HepG2 (cell line): Measurements from ENCODE around the gene ZNF207. TPM values are rescaled to one million over a fixed set of nuclear protein-coding genes. Genes with fewer than 3 reads are reported as not detected.

Experiments
- CREBL2 ChIP-seq: sonication (generic); formaldehyde crosslinking; IDR thresholded peaks from 2 replicates; pipeline ENCODE4 v1.8.1; 2023; ENCODE audit warnings: missing genetic modification reagents, mild to moderate bottlenecking, borderline replicate concordance
- HDAC1 ChIP-seq: sonication (generic); formaldehyde crosslinking; IDR thresholded peaks from 2 replicates; pipeline ENCODE4 v1.5.1; 2020; ENCODE audit warnings: mild to moderate bottlenecking, missing genetic modification reagents
- HNF4G ChIP-seq, 2 experiments: sonication (generic) in 1 of 2; formaldehyde crosslinking in 1 of 2; IDR thresholded peaks; 2 replicates each; pipeline versions ENCODE4 v1.4.0 to v1.6.1; 2011 to 2020; ENCODE audit warnings: borderline replicate concordance in 2 of 2, low read depth in 2 of 2, mild to moderate bottlenecking in 2 of 2, low read length in 1 of 2, missing genetic modification reagents in 1 of 2, moderate library complexity in 1 of 2
- MXD4 ChIP-seq: IDR thresholded peaks from 2 replicates; pipeline ENCODE4 v1.6.1; 2016; ENCODE audit warnings: mild to moderate bottlenecking, missing biosample characterization, missing genetic modification reagents
- NR2F6 ChIP-seq, 2 experiments: IDR thresholded peaks; 2 replicates each; pipeline ENCODE4 v1.6.1; 2016; ENCODE audit warnings: antibody characterized with exemption in 1 of 2, mild to moderate bottlenecking in 1 of 2
- POLR2AphosphoS5 ChIP-seq: IDR thresholded peaks from 2 replicates; pipeline ENCODE4 v1.6.1; 2012; ENCODE audit warnings: low read depth, low read length
- PRMT3 ChIP-seq: sonication (generic); formaldehyde crosslinking; IDR thresholded peaks from 2 replicates; pipeline ENCODE4 v1.8.1; 2022; ENCODE audit warnings: low read depth, mild to moderate bottlenecking, moderate library complexity, missing genetic modification reagents, borderline replicate concordance
- RBFOX2 ChIP-seq: fragments of 200-400 bp; formaldehyde crosslinking; IDR thresholded peaks from 2 replicates; pipeline ENCODE4 v1.6.1; 2017; ENCODE audit warnings: low read depth, mild to moderate bottlenecking, low read length
- SAP130 ChIP-seq: IDR thresholded peaks from 2 replicates; pipeline ENCODE4 v1.6.1; 2016; ENCODE audit warnings: low read depth
- SNAPC2 ChIP-seq: sonication (generic); formaldehyde crosslinking; IDR thresholded peaks from 2 replicates; pipeline ENCODE4 v1.8.1; 2022; ENCODE audit warnings: mild to moderate bottlenecking, missing genetic modification reagents
- TBX2 ChIP-seq: sonication (generic); formaldehyde crosslinking; IDR thresholded peaks from 2 replicates; pipeline ENCODE4 v1.5.0; 2020; ENCODE audit warnings: missing genetic modification reagents, mild to moderate bottlenecking, borderline replicate concordance
- YEATS2 ChIP-seq: sonication (generic); formaldehyde crosslinking; IDR thresholded peaks from 2 replicates; pipeline ENCODE4 v1.4.0; 2020; ENCODE audit warnings: missing genetic modification reagents, borderline replicate concordance
- ZNF317 ChIP-seq: sonication (generic); formaldehyde crosslinking; IDR thresholded peaks from 2 replicates; pipeline ENCODE4 v1.5.0; 2020; ENCODE audit warnings: mild to moderate bottlenecking, missing genetic modification reagents
- ZNF382 ChIP-seq: sonication (generic); formaldehyde crosslinking; IDR thresholded peaks from 2 replicates; pipeline ENCODE4 v1.5.0; 2020; ENCODE audit warnings: missing genetic modification reagents, mild to moderate bottlenecking, borderline replicate concordance
- ZNF512 ChIP-seq: sonication (generic); formaldehyde crosslinking; IDR thresholded peaks from 2 replicates; pipeline ENCODE4 v1.4.0; 2020; ENCODE audit warnings: mild to moderate bottlenecking, missing genetic modification reagents
- ZNF646 ChIP-seq: sonication (generic); formaldehyde crosslinking; IDR thresholded peaks from 2 replicates; pipeline ENCODE4 v1.9.0; 2021; ENCODE audit warnings: mild to moderate bottlenecking, missing genetic modification reagents
- polyA plus RNA-seq, 8 experiments: library from polyadenylated mRNA; depleted of rRNA in 3 of 8; stranded (reverse) in 7 of 8; unstranded in 1 of 8; fragments of >200 nt; fragmentation: Illumina TruSeq in 4 of 8; extraction: Trizol in 4 of 8; gene quantifications; 2 replicates each; pipeline versions ENCODE4 v1.2.1 to v1.2.3, GENCODE V29; 2011 to 2016; ENCODE audit warnings: low read depth in 4 of 8, missing spikeins in 1 of 8, mixed read lengths in 1 of 8; ENCODE audit not compliant: insufficient read depth in 1 of 8
- total RNA-seq, 5 experiments: library from RNA; depleted of rRNA; stranded (reverse); fragments of >200 nt; fragmentation: Illumina TruSeq; extraction: Trizol; gene quantifications; 2 replicates each; pipeline ENCODE4 v1.2.3, GENCODE V29; 2016; ENCODE audit warnings: low read depth in 1 of 5

Gene ZNF207
- total and polyA plus RNA-seq, 2 of the 13 experiments (the other 11 are each of a cell fraction or from before 2014, with no cell fraction given): 150 to 164 TPM

- TF ChIP-seq CREBL2 (0 out of 2 replicates have a peak, but pooled peaks have one; percentile 25), ZNF317 (no peak), HNF4G (IDR thresholded peaks at IDR 0.05; ENCODE audit: borderline replicate concordance, low read depth, low read length) (no peak), HNF4G (CRISPR knock-in tag; IDR thresholded peaks at IDR 0.05; ENCODE audit: borderline replicate concordance, low read depth) (peak; percentile 46; the same call in 1 of the 2 replicates), POLR2AphosphoS5 (0 out of 2 replicates have a peak, but pooled peaks have one; percentile 17), MXD4 (CRISPR knock-in tag) (0 out of 2 replicates have a peak, but pooled peaks have one; percentile 2), SNAPC2 (CRISPR knock-in tag) (no peak), ZNF646 (CRISPR knock-in tag) (0 out of 2 replicates have a peak, but pooled peaks have one; percentile 17), NR2F6 (IDR thresholded peaks at IDR 0.05) (no peak), NR2F6 (CRISPR knock-in tag; IDR thresholded peaks at IDR 0.05) (0 out of 2 replicates have a peak, but pooled peaks have one; percentile 9), TBX2 (0 out of 2 replicates have a peak, but pooled peaks have one; percentile 6), HDAC1 (CRISPR knock-in tag) (peak; percentile 60), SAP130 (CRISPR knock-in tag) (0 out of 2 replicates have a peak, but pooled peaks have one; percentile 45), YEATS2 (no peak), PRMT3 (CRISPR knock-in tag) (0 out of 2 replicates have a peak, but pooled peaks have one; percentile 35), RBFOX2 (no peak; the same call in 1 of the 2 replicates), ZNF512 (CRISPR knock-in tag) (peak; percentile 84), ZNF382 (CRISPR knock-in tag) (no peak)
Observed at GRCh38 chr17:32341141-32341856, 8.7 kb upstream of the ZNF207 start (continued).
